ENCODE data around the gene CEP20. TPM values are rescaled to one million over a fixed set of nuclear protein-coding genes. Genes with fewer than 3 reads are reported as not detected.
"Not testable (repeated sequence)": the region's sequence is repeated elsewhere in the genome, so short reads cannot be mapped to it uniquely, and the experiment has no call there.

The CEP20 gene
- total RNA-seq, 2 experiments from 2014 or later, result 34.5 to 39.0 TPM

DNA sequence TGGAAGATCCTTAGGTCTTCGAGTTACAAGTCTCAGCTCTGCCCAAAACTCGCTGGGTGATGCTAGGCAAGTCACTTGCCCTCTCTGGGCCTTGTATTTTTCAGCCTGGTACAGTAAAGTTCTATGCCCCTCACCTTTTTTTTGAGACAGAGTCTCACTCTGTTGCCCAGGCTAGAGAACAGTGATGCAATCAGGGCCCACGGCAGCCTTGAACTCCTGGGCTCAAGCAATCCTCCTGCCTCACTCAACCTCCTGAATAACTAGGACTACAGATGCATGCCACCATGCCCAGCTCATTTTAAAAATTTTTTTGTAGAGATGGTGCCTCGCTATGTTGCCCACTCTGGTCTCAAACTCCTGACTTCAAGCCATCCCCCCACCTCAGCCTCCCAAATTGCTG is 35.4 kb downstream of the CEP20 start:
- peaks cover 6% of the 10 kb centered on the region for H3K4me1 Mint-ChIP-seq (ENCODE audit: low read depth)
- POLR2A ChIA-PET, result interaction anchor here (1.0 kb wide), 1 partner anchor 16 kb away, joined by 3 read pairs; no protein-coding TSS in a partner anchor
- no peak overlapping the region for H3K4me3 Mint-ChIP-seq
- TF ChIP-seq CTCF (IDR thresholded peaks at IDR 0.05), result no peak
- H3K36me3 Mint-ChIP-seq (ENCODE audit: low read depth), result no peaks in the 10 kb centered on the region
- peaks cover 25% of the 10 kb centered on the region for H3K27me3 Mint-ChIP-seq
- H3K9me3 Mint-ChIP-seq, result no peaks in the 10 kb centered on the region
- DNase-seq (no peak), ATAC-seq (no peak)
- H3K27ac Mint-ChIP-seq, result no peak overlapping the region
- intact Hi-C loops (cut with micrococcal nuclease), result no loop called here
- CTCF ChIA-PET, result no interaction called here

- H3K27me3 Mint-ChIP-seq; ATAC-seq; intact Hi-C loops (cut with micrococcal nuclease); H3K9me3 Mint-ChIP-seq; DNase-seq; H3K4me1 Mint-ChIP-seq (ENCODE audit: low read depth); H3K4me3 Mint-ChIP-seq; H3K36me3 Mint-ChIP-seq (ENCODE audit: low read depth); H3K27ac Mint-ChIP-seq: not testable (repeated sequence)
- ChIA-PET POLR2A (interaction anchor here (1.0 kb wide), 1 partner anchor 191 kb away, joined by 3 read pairs; no protein-coding TSS in a partner anchor), CTCF (interaction anchor here (1.5 kb wide), 1 partner anchor 175 kb away, joined by 3 read pairs; no protein-coding TSS in a partner anchor)
Observed at GRCh38 chr16:15850555-15850954, 37.8 kb downstream of the CEP20 start.

- Mint-ChIP-seq H3K27ac (no peak overlapping the region), H3K36me3 (ENCODE audit: low read depth) (no peaks in the 10 kb centered on the region), H3K4me3 (no peak overlapping the region), H3K9me3 (no peaks in the 10 kb centered on the region), H3K4me1 (ENCODE audit: low read depth) (no peaks in the 10 kb centered on the region), H3K27me3 (peaks cover 2% of the 10 kb centered on the region)
- POLR2A ChIA-PET, result interaction anchor here (1.0 kb wide), 1 partner anchor 193 kb away, joined by 3 read pairs; no protein-coding TSS in a partner anchor
- no peak for TF ChIP-seq CTCF (IDR thresholded peaks at IDR 0.05)
- no peak for DNase-seq
- CTCF ChIA-PET, result interaction anchor here (1.5 kb wide), 1 partner anchor 176 kb away, joined by 3 read pairs; no protein-coding TSS in a partner anchor
- no peak for ATAC-seq
- intact Hi-C loops (cut with micrococcal nuclease), result no loop called here
Observed at GRCh38 chr16:15849209-15849981, 39.0 kb downstream of the CEP20 start.

DNA sequence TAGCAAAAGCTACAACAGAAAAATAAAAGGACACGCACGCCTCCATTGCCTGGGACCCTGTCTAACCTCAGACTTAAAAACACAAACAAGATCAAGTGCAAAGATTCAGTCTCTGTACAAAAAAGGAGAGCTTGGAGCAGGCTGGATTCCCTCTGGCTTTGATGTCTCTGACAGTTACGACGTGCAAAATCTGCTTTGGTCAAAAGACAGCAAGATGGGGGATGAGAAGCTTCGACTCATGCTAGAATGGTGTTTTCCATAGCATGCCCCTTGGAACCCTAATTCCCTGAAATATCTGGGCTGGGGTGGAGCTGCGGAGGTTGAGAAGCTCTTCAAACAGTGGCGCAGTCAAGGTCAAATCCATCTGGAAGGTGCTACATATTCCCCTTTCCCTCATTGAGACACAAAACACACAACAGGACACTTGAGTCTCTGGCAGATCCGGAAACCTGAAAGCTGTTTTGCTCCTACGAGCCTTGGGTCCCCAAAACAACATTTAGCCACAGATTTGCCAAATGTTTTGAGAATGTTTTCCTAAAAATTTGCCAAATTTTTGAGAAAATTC is 40.7 kb downstream of the CEP20 start:
- H3K4me3 Mint-ChIP-seq, result no peak overlapping the region
- no peak overlapping the region for H3K27ac Mint-ChIP-seq
- no peaks in the 10 kb centered on the region for H3K36me3 Mint-ChIP-seq (ENCODE audit: low read depth)
- H3K9me3 Mint-ChIP-seq, result no peaks in the 10 kb centered on the region
- no peak for DNase-seq
- intact Hi-C loops (cut with micrococcal nuclease), result no loop called here
- no peak for TF ChIP-seq CTCF (IDR thresholded peaks at IDR 0.05)
- no peak for ATAC-seq
- ChIA-PET CTCF (interaction anchor here (1.2 kb wide), 1 partner anchor 25 kb away, joined by 3 read pairs; no protein-coding TSS in a partner anchor), POLR2A (no interaction called here)
- no peaks in the 10 kb centered on the region for H3K27me3 Mint-ChIP-seq
- no peaks in the 10 kb centered on the region for H3K4me1 Mint-ChIP-seq (ENCODE audit: low read depth)

- intact Hi-C loops (cut with micrococcal nuclease), result no loop called here
- H3K27ac Mint-ChIP-seq, result no peak overlapping the region
- ATAC-seq (no peak), DNase-seq (no peak)
- H3K9me3 Mint-ChIP-seq, result no peaks in the 10 kb centered on the region
- ChIA-PET CTCF (no interaction called here), POLR2A (no interaction called here)
- no peak for TF ChIP-seq CTCF (IDR thresholded peaks at IDR 0.05)
- H3K36me3 Mint-ChIP-seq (ENCODE audit: low read depth), result no peaks in the 10 kb centered on the region
- no peaks in the 10 kb centered on the region for H3K4me1 Mint-ChIP-seq (ENCODE audit: low read depth)
- H3K4me3 Mint-ChIP-seq, result no peak overlapping the region
- no peaks in the 10 kb centered on the region for H3K27me3 Mint-ChIP-seq
Observed at GRCh38 chr16:15846510-15846909, 41.9 kb downstream of the CEP20 start.

Data from activated CD8-positive, alpha-beta T cell treated with anti-CD3 and anti-CD28 coated beads for 36 hours (primary cell).